Measurements from ENCODE around the gene DCAF4.

DCAF4 gene

DNA sequence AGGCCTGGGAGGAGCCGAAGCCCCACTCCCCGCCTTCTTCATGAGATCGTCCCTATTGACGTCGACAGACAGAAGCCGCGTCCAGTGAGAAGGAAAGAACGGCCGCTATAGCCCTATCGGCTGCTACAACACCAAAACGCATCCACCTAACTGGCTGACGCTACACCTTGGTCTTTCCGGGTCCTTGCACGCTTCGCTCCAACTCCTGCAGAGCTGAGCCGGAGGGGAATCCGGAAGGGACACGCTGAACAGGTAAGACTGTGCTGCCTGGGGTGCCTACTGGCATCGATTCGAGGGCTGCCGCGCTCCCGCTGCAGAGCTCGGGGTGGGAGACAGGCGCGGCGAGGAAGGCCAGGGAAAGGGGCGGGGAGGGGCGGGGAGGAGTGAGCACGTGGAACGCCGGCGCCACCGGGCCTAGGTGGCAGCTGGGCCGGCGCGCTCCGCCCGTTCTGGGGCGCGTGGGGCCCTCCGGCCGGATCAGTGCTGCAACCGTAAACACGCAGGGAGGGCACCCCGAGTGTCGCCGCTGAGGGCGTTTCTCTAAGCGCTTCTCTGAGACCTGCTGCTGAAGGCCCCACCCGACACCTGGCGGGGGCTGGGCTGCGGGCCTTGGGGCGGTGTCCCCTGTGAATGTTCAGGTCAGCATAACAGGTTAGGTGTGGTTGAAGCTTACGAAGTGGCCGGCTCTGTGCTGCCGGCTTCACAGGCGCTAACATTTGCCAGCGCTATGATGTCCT lies at the start of gene DCAF4:
TSS of gene DCAF4 (plus strand) at position 173 of the 737 bp plus-strand sequence. CDS start 11,515 bp downstream, outside the sequence.
- no peak for TF ChIP-seq CTCF (IDR thresholded peaks at IDR 0.05; ENCODE audit: borderline replicate concordance, insufficient read depth, low read depth, low read length)
- H3K4me3 ChIP-seq (ENCODE audit: low read depth, low read length), result peak within 1 kb of the TSS; percentile 82

GRCh38 chr14:72876710-72877063 lies 49.6 kb upstream of the DCAF4 start:
- H3K4me3 ChIP-seq (ENCODE audit: low read depth, low read length), result no peak overlapping the region
- TF ChIP-seq CTCF (IDR thresholded peaks at IDR 0.05; ENCODE audit: borderline replicate concordance, insufficient read depth, low read depth, low read length), result no peak

DNA sequence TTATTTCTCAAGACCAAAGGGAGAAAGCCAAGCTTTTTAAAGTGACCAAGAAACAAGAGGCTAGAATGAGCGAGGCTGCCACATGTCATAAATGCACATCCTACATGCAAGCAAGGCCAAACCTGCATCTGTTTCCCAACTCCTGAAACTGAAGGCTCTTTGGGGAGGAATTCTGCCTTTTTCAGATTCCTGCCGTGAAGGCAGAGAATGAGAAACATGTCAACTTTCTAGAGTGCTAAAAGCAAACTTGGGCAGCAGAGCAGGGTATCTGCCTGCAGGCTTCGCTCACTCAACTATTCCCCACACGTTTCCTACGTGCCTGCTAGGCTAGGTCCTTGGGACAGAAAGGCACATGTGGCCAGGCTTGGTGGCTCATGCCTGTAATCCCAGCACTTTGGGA lies 47.5 kb upstream of the DCAF4 start:
- H3K4me3 ChIP-seq (ENCODE audit: low read depth, low read length), result no peak overlapping the region
- TF ChIP-seq CTCF (IDR thresholded peaks at IDR 0.05; ENCODE audit: borderline replicate concordance, insufficient read depth, low read depth, low read length), result no peak

DNA sequence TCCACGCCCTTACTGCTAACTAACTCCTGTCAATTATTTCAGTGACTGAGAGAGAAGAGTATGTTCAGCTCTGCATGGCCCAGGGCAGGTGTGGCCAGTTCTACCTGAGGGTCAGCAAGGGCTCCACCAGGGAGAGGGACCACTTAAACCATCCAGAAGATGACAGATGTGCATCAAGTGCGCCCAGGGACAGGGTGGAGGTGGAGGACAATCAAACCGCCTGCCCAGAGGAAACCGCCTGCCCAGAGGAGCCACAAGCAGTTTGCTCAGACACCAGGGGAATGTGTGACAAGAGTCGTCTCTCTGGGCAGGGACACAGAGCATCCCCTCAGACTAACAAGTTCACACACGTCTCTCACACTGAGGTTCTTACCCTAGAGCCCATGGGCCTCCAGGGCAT lies 46.8 kb upstream of the DCAF4 start:
- H3K4me3 ChIP-seq (ENCODE audit: low read depth, low read length), result no peak overlapping the region
- TF ChIP-seq CTCF (IDR thresholded peaks at IDR 0.05; ENCODE audit: borderline replicate concordance, insufficient read depth, low read depth, low read length), result no peak

- no peak overlapping the region for H3K4me3 ChIP-seq (ENCODE audit: low read depth, low read length)
- no peak for TF ChIP-seq CTCF (IDR thresholded peaks at IDR 0.05; ENCODE audit: borderline replicate concordance, insufficient read depth, low read depth, low read length)
These were observed 46.1 kb upstream of the DCAF4 start for GRCh38 chr14:72880164-72880563.

- no peak for TF ChIP-seq CTCF (IDR thresholded peaks at IDR 0.05; ENCODE audit: borderline replicate concordance, insufficient read depth, low read depth, low read length)
- no peak overlapping the region for H3K4me3 ChIP-seq (ENCODE audit: low read depth, low read length)
These were observed 45.4 kb upstream of the DCAF4 start for GRCh38 chr14:72880820-72881219.

DNA sequence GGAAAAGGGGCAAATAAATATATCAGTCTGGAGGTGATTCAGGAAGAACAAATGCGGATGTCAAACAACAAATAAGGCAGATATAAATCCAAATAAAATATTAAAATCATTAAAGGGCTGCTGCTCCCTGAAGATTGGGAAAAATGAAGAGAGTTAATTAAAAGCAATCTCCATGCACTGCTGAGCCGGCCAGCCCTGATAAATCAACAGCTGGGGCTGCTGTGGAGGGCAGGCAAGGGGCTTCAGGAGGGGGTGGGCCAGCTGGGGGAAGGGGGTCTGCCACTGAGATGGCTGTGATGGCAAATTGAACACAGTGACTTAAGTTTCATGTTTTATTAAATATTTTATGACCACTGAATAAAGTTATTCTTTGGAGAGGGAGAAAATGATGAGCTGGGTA lies 44.7 kb upstream of the DCAF4 start:
- no peak overlapping the region for H3K4me3 ChIP-seq (ENCODE audit: low read depth, low read length)
- TF ChIP-seq CTCF (IDR thresholded peaks at IDR 0.05; ENCODE audit: borderline replicate concordance, insufficient read depth, low read depth, low read length), result no peak

Measured in GM12875 (cell line).